T-helper 2 cell treated with Interferon-gamma antibody and Interleukin-4, amounts not matched to agents 100 ng/mL and 5 ng/mL, for 36 hours (primary cell): ENCODE data around the gene LPCAT1. TPM values are rescaled to one million over a fixed set of nuclear protein-coding genes. Genes with fewer than 3 reads are reported as not detected.

Source experiments
- intact Hi-C: fragments of 100-400 bp; cut with micrococcal nuclease; formaldehyde crosslinking; loops from one replicate; pipeline ENCODE4 v1.15.1; 2023
- total RNA-seq: library from RNA; stranded (reverse); gene quantifications from 2 replicates; pipeline ENCODE4 v1.2.3, GENCODE V29; 2022

The LPCAT1 gene
- total RNA-seq, 1 donor from 2014 or later: 73.9 TPM

DNA sequence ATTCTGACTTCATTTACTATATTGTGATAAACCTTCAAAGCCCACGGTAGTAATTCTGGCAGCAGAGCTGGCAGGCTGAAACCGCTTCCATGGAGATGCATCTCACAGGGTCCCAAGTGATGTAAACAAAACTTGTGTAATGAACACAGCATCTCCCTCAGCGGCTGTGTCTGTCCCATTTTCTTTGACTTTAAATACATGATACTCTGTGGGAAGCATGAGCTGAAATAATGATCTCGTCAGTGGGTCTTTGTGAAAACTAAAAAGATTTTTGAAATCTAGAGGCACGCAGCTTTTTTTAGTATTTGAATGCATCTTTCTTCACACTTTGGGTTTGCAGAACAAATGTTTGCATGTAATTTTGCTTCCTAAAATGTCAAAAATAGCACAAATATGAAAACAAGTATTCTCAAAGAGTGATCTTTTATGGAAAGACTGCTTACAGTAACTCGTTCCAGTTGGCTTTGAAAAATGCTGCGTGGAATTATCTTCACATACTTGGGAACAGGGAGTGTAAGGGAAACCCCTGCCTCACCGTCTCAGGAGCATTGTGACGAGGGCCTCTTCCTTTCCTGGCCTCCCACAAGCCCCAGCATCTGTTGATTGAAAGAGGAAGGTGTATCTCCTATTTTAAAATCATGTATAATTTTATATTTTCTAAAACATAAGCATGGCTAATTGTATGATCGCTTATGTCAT is 18.1 kb upstream of the LPCAT1 start:
- intact Hi-C loops: no loop called here

- intact Hi-C loops: no loop called here
Measured at GRCh38 chr5:1540831-1541701, 17.3 kb upstream of the LPCAT1 start.

DNA sequence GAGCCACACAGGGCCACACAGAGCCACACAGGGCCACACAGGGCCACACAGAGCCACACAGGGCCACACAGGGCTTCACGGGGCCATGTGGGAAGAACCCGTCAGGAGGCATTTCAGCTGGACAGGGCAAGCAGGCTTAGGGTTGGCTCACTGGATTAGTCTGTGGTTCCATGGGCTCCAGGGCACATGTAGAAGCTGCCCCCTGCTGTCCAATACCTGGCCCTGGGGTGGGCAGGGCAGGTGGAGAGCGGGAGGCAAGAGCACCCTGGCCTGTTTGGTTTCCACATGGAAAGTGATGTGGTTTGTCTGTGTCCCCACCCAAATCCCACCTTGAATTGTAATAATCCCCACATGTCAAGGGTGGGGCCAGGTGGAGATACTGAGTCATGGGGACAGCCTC is 16.4 kb upstream of the LPCAT1 start:
- intact Hi-C loops: no loop called here

DNA sequence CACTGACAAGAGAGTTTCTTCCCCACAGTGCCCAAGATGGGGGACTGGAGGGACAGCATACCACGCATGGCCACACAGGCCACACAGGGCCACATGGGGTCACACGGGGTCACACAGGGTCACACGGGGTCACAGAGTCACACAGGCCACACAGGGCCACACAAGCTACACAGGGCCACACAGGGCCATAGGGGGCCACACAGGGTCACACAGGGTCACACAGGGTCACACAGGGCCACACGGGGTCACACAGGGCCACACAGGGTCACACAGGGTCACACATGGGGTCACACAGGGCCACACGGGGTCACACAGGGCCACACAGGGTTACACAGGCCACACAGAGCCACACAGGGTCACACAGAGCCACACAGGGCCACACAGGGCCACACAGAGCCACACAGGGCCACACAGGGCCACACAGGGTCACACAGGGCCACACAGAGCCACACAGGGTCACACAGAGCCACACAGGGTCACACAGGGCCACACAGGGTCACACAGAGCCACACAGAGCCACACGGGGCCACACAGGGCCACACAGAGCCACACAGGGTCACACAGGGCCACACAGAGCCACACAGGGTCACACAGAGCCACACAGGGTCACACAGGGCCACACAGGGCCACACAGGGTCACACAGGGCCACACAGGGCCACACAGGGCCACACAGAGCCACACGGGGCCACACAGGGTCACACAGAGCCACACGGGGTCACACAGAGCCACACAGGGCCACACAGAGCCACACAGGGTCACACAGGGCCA is 15.8 kb upstream of the LPCAT1 start:
- intact Hi-C loops: loop anchor here (5.0 kb wide), 1 partner anchor 253 kb away; no protein-coding TSS in a partner anchor

- intact Hi-C loops: loop anchor here (5.0 kb wide), 1 partner anchor 253 kb away; no protein-coding TSS in a partner anchor
Measured at GRCh38 chr5:1538741-1539392, 15.1 kb upstream of the LPCAT1 start.

DNA sequence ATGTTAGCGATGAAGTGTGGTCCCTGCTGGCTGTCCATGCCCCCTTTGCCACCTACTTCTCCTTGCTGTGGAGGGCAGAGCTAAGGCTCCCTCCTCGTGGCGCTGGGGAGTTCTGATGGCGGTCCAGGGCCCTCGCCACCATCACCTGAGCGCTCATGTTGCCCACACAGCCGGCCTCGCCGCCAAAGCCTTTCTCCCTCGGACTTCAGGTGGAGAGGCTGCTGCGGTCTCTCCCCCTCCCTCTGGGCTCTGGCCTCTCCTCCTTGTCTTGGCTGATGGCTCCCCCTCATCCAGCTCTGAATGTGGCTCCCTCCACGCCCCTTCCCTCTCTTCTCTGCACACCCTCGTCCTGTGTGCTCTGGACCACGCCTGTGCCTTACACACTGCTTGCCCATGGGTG is 14.5 kb upstream of the LPCAT1 start:
- intact Hi-C loops: loop anchor here (5.0 kb wide), 1 partner anchor 254 kb away; no protein-coding TSS in a partner anchor

- intact Hi-C loops: loop anchor here (5.0 kb wide), 1 partner anchor 255 kb away; no protein-coding TSS in a partner anchor
Measured at GRCh38 chr5:1537603-1538154, 13.9 kb upstream of the LPCAT1 start.

DNA sequence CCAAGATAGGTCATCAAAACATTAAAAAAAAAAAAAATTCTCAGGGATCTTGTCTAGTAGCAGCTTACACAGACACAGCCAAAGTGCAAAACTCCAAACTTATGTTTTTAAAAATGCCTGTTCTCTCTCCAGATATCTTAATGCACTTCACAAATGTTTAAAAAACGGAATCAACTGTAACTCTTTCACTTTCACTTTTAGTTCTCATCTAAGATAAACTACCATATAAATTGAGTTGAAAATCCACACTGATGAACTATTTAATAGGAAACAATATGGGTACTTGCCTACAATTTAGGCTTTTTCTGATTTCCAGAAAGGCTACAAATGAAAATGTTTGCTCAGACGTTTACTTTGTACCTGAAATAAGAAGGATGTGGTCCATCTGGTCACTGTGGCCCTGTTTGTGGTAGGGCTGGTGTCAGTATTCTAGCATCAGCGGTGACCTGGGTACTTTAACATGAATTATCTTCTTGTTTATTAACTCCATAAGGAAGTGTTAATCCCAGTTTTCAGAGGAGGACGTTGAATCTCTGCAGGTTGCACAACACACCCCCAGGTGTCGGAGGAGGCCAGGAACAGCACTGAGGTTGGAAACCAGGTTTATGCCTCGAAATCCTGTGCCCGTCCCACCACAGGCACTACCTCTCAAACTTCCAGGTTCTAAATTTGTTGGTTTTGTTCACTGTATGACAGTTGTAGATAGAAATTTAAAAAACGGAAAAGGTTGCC is 13.3 kb upstream of the LPCAT1 start:
- intact Hi-C loops: loop anchor here (1.0 to 5.0 kb wide), 2 partner anchors 13 to 255 kb away; no protein-coding TSS in a partner anchor

DNA sequence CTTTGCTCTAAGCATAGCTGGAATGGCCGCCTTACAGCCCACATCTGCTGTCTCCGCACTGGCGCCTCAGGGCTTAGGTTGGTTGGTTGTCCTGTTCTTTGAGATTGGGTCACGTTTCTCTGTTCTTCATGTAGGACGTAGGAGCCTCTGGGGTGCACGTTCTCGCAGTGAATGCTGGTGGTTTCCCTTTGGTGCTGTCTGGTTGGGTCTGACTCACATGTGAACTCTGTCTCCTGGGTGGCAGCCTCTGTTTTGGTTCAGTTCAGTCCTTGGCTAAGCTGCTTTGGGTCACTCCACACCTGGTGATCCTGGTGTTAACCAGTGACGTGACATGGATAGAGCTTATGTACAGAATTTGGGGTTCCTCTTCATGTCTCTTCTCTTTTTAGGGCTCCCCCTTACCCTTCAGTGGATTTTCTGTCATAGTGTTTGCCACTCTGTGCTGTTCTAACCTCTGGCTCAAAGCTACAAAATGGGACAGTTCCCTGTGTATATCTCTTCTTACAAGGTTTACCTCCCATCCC is 12.6 kb upstream of the LPCAT1 start:
- intact Hi-C loops: loop anchor here (1.0 to 5.0 kb wide), 2 partner anchors 12 to 256 kb away; no protein-coding TSS in a partner anchor

DNA sequence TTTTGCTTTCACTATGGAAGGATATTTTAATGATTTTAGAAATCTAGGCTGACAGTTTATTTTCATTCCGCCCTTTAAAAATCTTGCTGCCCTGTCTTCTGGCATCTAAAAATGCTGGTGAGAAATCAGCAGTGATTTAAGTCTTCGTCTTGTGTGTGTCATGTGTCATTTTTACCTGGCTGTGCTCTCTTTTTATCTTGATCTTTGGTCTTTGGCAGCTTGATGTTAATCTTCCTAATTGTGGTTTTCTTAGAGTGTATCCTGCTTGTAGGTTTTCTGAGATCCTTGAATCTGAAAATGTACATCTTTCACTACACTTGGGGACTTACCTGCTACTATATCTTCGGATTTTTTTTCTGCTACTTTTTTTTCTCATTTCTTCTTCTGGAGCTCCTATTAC is 11.9 kb upstream of the LPCAT1 start:
- intact Hi-C loops: loop anchor here (1.0 to 5.0 kb wide), 2 partner anchors 11 to 257 kb away; no protein-coding TSS in a partner anchor

DNA sequence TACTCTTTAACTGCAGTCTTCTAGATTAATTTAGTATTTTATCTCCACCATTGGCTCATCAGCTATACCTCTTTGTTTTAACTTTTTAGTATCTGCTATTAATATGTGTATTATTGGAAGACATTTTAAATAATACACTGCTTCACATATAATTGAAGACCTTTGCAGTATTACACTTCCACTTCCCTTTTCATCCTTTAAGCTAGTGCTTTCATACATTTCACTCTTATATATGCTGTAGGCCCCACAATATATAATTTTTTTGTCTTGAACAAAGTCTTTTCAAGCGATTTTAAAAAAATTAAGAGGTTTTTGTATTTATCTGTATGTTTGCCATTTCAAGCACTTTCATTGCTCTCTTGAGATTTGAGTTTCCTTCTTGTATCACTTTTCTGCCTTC is 8.6 kb upstream of the LPCAT1 start:
- intact Hi-C loops: no loop called here

- intact Hi-C loops: loop anchor here (10.0 kb wide), 1 partner anchor 635 kb away; the partner anchor contains the start of genes BRD9 and TRIP13
Measured at GRCh38 chr5:1529498-1529897, 5.7 kb upstream of the LPCAT1 start.

DNA sequence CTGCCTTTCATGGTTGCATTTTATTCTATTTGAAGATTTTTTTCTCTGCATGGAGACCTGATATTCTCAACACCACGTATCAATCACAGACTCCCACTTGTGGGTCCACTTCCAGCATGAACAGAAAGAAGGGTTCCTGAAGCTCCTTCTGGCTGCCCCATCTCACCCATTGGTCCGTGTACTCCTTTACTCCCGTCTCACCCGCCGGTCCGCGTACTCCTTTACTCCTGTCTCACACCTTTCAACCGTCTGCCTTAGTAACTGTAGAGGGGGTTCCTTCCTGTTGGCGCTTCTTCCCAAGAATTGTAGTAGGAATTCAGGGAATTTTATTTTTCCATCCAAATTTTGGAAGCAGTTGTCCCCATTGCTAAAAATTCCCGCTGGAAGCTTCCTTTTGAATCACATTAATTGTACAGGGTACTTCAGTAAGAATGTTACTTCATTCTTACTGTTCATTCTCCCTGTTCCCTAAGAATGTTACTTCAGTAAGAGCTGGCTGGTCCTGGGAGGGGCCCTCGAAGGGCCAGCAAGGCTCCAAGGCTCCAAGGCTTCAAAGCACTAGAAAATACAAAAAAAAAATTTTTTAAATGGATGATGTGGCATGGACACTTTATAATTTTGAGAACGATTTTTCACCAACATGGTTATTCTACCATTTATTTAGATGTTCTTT is 3.9 kb upstream of the LPCAT1 start:
- intact Hi-C loops: loop anchor here (10.0 kb wide), 1 partner anchor 633 kb away; the partner anchor contains the start of genes BRD9 and TRIP13

DNA sequence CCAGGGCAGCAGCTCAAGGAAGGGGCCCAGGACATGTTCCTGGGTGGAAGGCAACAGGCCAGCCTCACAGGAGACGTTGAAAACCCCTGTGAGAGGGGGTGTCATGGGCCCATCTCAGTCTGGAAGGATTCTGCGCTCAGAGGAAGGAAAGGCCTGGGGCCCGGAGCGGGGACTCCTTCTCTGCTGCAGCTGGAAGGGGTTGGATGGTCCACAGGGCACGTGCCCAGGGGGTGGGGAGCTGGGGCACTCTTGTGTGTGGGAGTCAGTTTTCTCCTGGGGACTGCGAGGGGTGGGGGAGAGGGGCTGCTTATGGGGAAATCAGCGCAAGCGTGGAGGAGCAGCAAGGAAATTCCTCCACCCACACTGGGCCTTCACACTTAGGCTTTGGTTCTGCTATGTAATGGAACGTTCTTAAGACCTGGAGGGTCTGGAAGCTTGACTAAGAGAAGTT is 2.9 kb upstream of the LPCAT1 start:
- intact Hi-C loops: loop anchor here (10.0 kb wide), 1 partner anchor 632 kb away; the partner anchor contains the start of genes BRD9 and TRIP13

GRCh38 chr5:1526190-1526631 is 2.5 kb upstream of the LPCAT1 start:
- intact Hi-C loops: loop anchor here (10.0 kb wide), 1 partner anchor 631 kb away; the partner anchor contains the start of genes BRD9 and TRIP13

DNA sequence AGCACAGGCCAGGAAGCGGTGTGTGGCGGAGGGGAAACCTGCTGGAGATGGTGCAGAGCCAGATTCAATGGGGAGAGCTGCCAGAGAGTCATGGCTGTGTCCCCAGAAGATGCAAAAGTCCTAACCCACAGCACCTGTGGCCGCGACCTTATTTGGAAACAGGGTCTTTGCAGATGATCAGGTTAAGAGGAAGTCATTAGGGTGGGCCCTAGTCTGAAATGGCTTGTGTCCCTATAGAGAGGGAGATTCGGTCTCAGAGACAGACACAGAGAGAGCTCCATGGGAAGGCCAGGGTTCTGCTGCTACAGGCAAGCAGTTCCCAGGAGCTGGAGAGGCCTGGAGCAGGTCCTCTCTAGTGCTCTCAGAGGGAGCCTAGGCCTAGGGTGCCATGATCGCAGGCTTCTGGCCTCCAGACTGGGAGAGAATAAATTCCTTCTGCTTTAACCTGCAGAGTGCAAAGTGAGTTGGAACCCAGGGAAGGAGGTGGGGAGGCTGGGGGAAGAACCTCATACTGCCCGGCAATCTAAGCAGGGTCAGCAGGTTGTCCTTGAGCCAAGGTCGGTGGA is 1.9 kb upstream of the LPCAT1 start:
- intact Hi-C loops: loop anchor here (10.0 kb wide), 1 partner anchor 631 kb away; the partner anchor contains the start of genes BRD9 and TRIP13

- intact Hi-C loops: loop anchor here (1.0 to 10.0 kb wide), 4 partner anchors 11 to 630 kb away; partner anchors contain the start of genes BRD9 and TRIP13
Measured at GRCh38 chr5:1524799-1525623, 1.3 kb upstream of the LPCAT1 start.
